ENCODE results near the gene DUSP7. TPM values are rescaled to one million over a fixed set of nuclear protein-coding genes. Genes with fewer than 3 reads are reported as not detected.
A peak's percentile ranks its signal among the peaks of the same experiment; 100 is the strongest.

Gene DUSP7
- total RNA-seq (2022), result 8.4 and 9.9 TPM in 2 replicates
- Bru-seq, nascent RNA, result percentile 49 among the genes with signal in this experiment
- BruChase-seq, experiment 1, labeled RNA remaining after a 2-hour chase, result percentile 76 among the genes with signal in this experiment
- BruChase-seq, experiment 2, labeled RNA remaining after a 6-hour chase, result percentile 76 among the genes with signal in this experiment
- long read RNA-seq, transcript DUSP7-202 (3 exons, 3,340 nt), result major isoform, 8 of 11 reads
- long read RNA-seq, partial matches to known transcripts, result 3 of 11 reads
- long read RNA-seq, other reads (novel, unspliced or antisense), result 0 of 11 reads

GRCh38 chr3:52056521-52056967 is at the start of gene DUSP7:
TSS of gene DUSP7 (minus strand) at chr3:52056571. CDS start at chr3:52056366, 205 bp downstream.
- H3K4me3 ChIP-seq (ENCODE audit: low read depth, low read length), result peak within 1 kb of the TSS; percentile 87
- Mint-ChIP-seq H3K27ac (ENCODE audit: unreplicated experiment) (peak within 1 kb of the TSS; percentile 89), H3K9me3 (ENCODE audit: unreplicated experiment) (no peaks in the 10 kb centered on the region), H3K36me3 (ENCODE audit: insufficient read depth, unreplicated experiment) (peaks cover 4% of the 10 kb centered on the region), H3K4me1 (ENCODE audit: low read depth, unreplicated experiment) (no peaks in the 10 kb centered on the region), H3K27me3 (ENCODE audit: insufficient read depth, unreplicated experiment) (no peaks in the 10 kb centered on the region), H3K4me3 (ENCODE audit: unreplicated experiment) (peak within 1 kb of the TSS; percentile 89)
- H3K9me3 ChIP-seq, result no peaks in the 10 kb centered on the region
- peaks cover 4% of the 10 kb centered on the region; the same call in 1 of the 2 replicates for H3K4me1 ChIP-seq
- no peak for TF ChIP-seq CTCF (IDR thresholded peaks at IDR 0.05; ENCODE audit: insufficient read depth in 1 of 2, low read depth in 1 of 2, low read length in 1 of 2, severe bottlenecking in 1 of 2, unreplicated experiment in 1 of 2)
- intact Hi-C loops (cut with micrococcal nuclease; ENCODE audit: unreplicated experiment), result loop anchor here (2.0 kb wide), 3 partner anchors 64 to 98 kb away; partner anchors contain the start of gene POC1A
- no TSS peak for BruUV-seq (replicated peaks)
- POLR2A ChIA-PET, result interaction anchor here (0.6 to 2.5 kb wide), 7 partner anchors 10 to 1773 kb away, joined by 3 to 12 read pairs (median 4); partner anchors contain the start of genes ACY1 and POC1A
- no peaks in the 10 kb centered on the region; the same call in 1 of the 2 replicates for H3K36me3 ChIP-seq (ENCODE audit: control insufficient read depth, insufficient read depth, low read length)
- peak; percentile 50 to 77 for DNase-seq
- no peaks in the 10 kb centered on the region for H3K27me3 ChIP-seq (replicated peaks; ENCODE audit: control insufficient read depth, insufficient read depth, low read length)
- CTCF ChIA-PET, result interaction anchor here (0.6 to 3.1 kb wide), 18 partner anchors 20 to 1945 kb away, joined by 3 to 19 read pairs (median 5); partner anchors contain the start of genes ABHD14B, ACY1, PARP3 and POC1A

- Mint-ChIP-seq H3K9me3 (ENCODE audit: unreplicated experiment) (no peaks in the 10 kb centered on the region), H3K4me1 (ENCODE audit: low read depth, unreplicated experiment) (no peaks in the 10 kb centered on the region), H3K27me3 (ENCODE audit: insufficient read depth, unreplicated experiment) (no peaks in the 10 kb centered on the region), H3K27ac (ENCODE audit: unreplicated experiment) (no peak overlapping the region), H3K36me3 (ENCODE audit: insufficient read depth, unreplicated experiment) (peaks cover 10% of the 10 kb centered on the region), H3K4me3 (ENCODE audit: unreplicated experiment) (no peak overlapping the region)
- Histone ChIP-seq H3K27me3 (replicated peaks; ENCODE audit: control insufficient read depth, insufficient read depth, low read length) (no peaks in the 10 kb centered on the region), H3K4me3 (ENCODE audit: low read depth, low read length) (no peak overlapping the region), H3K9me3 (no peaks in the 10 kb centered on the region; the same call in 1 of the 2 replicates), H3K4me1 (no peaks in the 10 kb centered on the region), H3K36me3 (ENCODE audit: control insufficient read depth, insufficient read depth, low read length) (no peaks in the 10 kb centered on the region; the same call in 1 of the 2 replicates)
- no peak for TF ChIP-seq CTCF (IDR thresholded peaks at IDR 0.05; ENCODE audit: insufficient read depth in 1 of 2, low read depth in 1 of 2, low read length in 1 of 2, severe bottlenecking in 1 of 2, unreplicated experiment in 1 of 2)
- no peak for DNase-seq
- ChIA-PET POLR2A (no interaction called here), CTCF (no interaction called here)
- intact Hi-C loops (cut with micrococcal nuclease; ENCODE audit: unreplicated experiment), result no loop called here
- BruUV-seq (replicated peaks), result no TSS peak
These were observed 48.6 kb upstream of the DUSP7 start for GRCh38 chr3:52104684-52105640.

GRCh38 chr3:52102934-52103333 is 46.6 kb upstream of the DUSP7 start:
- Mint-ChIP-seq H3K4me3 (ENCODE audit: unreplicated experiment) (no peak overlapping the region), H3K9me3 (ENCODE audit: unreplicated experiment) (no peaks in the 10 kb centered on the region), H3K27ac (ENCODE audit: unreplicated experiment) (no peak overlapping the region), H3K4me1 (ENCODE audit: low read depth, unreplicated experiment) (no peaks in the 10 kb centered on the region), H3K36me3 (ENCODE audit: insufficient read depth, unreplicated experiment) (peaks cover 4% of the 10 kb centered on the region), H3K27me3 (ENCODE audit: insufficient read depth, unreplicated experiment) (no peaks in the 10 kb centered on the region)
- POLR2A ChIA-PET, result no interaction called here
- H3K4me1 ChIP-seq, result no peaks in the 10 kb centered on the region
- CTCF ChIA-PET, result no interaction called here
- TF ChIP-seq CTCF (IDR thresholded peaks at IDR 0.05; ENCODE audit: insufficient read depth in 1 of 2, low read depth in 1 of 2, low read length in 1 of 2, severe bottlenecking in 1 of 2, unreplicated experiment in 1 of 2), result no peak
- no peak overlapping the region for H3K4me3 ChIP-seq (ENCODE audit: low read depth, low read length)
- no peaks in the 10 kb centered on the region; the same call in 1 of the 2 replicates for H3K9me3 ChIP-seq
- H3K27me3 ChIP-seq (replicated peaks; ENCODE audit: control insufficient read depth, insufficient read depth, low read length), result no peaks in the 10 kb centered on the region
- BruUV-seq (replicated peaks), result no TSS peak
- intact Hi-C loops (cut with micrococcal nuclease; ENCODE audit: unreplicated experiment), result no loop called here
- no peaks in the 10 kb centered on the region; the same call in 1 of the 2 replicates for H3K36me3 ChIP-seq (ENCODE audit: control insufficient read depth, insufficient read depth, low read length)
- DNase-seq, result no peak
